ENCODE data around the gene GNAO1.

Gene GNAO1

GRCh38 chr16:56314244-56314850, 123.1 kb downstream of the GNAO1 start:
- DNase-seq (ENCODE audit: low spot score), result no peak

DNA sequence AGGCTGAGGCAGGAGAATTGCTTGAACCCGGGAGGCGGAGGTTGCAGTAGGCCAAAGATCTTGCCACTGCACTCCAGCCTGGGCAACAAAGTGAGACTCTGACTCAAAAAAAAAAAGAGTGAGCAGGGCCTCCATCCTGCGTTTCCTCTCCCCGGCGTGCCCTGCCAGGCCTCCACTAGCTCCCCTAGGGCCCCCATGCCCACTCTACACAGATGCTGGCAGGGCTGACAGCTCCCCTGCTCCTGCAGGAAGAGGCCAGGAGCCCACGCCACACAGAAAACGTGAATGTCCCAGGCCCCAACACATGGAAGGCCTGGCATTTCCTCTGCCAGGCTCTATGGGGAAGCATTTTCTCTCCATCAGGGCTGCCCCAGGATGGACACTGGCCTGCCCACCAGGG, 124.7 kb downstream of the GNAO1 start:
- no peak for DNase-seq (ENCODE audit: low spot score)

DNA sequence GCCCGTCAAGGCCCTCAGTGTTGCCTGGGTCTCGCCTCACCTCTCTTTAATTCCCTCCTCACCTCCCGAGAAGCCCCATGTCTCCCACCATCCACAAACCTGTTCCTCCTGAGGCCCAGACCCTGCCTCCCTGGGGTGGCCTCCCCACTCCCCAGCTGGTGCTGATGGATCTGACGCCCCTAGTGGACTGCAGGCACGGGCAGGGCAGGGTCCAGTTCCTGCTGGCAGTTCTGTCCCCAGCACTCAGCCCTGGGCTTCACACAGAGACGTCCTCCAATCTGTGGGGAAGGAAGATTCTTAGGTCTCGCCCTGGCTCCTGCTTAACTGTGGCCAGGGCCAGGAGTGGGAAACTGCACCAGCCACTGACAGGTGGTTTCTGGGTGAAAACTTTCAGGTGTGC, 125.3 kb downstream of the GNAO1 start:
- no peak for DNase-seq (ENCODE audit: low spot score)

DNA sequence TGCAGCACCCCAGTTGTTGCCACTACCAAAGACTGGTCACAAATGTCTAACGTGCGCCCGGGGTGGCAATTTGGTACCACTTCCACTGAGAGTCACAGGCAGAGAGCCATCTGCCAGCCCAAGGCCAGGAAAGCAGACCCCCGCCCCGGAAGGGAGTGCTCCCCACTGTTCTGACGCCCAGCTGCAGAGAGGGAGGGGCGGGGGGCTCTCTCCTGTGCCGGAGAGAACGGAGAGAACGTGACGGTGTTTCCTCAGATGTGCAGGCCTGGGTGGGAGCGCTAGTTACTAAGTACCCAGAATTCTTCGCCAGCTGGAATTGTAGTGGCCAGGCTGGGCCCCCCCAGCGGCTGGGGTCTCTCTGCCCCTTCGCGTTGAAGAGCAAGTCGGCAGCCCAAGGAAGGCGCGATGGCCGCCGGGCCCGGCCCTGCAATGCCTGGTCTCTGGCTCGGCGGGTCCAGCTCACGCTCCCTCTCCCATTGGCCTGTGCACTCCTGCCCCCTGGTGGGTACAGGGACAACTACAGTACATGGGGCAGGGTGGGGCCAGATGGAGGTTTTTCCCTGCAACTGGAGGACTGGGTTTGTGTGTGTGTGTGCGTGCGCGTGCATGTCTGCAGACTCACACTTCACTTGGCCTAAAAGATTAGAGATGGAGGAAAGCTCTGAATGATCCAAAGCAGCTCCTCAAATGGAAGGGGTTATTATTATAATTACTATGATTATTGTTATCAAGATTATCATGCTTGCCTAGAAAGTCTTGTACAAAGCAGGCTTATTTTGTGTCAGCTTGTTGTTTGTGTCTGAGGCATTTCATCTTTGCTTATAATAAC, 126.9 kb downstream of the GNAO1 start:
- DNase-seq (ENCODE audit: low spot score), result peak; percentile 74

- DNase-seq (ENCODE audit: low spot score), result no peak
Observed at GRCh38 chr16:56318827-56319140, 127.5 kb downstream of the GNAO1 start.

- DNase-seq (ENCODE audit: low spot score), result no peak
Observed at GRCh38 chr16:56319376-56319775, 128.1 kb downstream of the GNAO1 start.

DNA sequence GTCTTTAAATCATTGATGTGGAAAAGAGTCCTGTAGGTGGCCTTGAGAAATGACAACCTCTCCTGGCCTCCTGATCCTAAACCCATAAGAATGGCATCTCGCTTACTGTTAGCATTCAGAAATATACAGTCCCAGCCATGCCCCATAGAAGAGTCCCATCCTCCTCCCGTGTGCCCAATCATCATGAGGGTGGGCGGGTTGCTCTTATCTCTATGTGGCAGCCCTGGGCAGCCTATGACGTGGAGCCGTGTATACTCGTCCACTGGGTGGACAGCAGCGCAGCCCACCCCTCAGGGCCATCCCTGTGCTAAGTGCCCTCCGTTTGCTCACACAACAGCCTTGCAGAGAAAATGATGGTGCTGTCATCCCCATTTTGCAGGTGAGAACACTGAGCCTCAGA, 128.8 kb downstream of the GNAO1 start:
- no peak for DNase-seq (ENCODE audit: low spot score)

GRCh38 chr16:56320811-56321558, 129.7 kb downstream of the GNAO1 start:
- no peak for DNase-seq (ENCODE audit: low spot score)

- no peak for DNase-seq (ENCODE audit: low spot score)
Observed at GRCh38 chr16:56321571-56321970, 130.3 kb downstream of the GNAO1 start.

GRCh38 chr16:56324406-56324805, 133.1 kb downstream of the GNAO1 start:
- no peak for DNase-seq (ENCODE audit: low spot score)

- no peak for DNase-seq (ENCODE audit: low spot score)
Observed at GRCh38 chr16:56325956-56326355, 134.7 kb downstream of the GNAO1 start.

DNA sequence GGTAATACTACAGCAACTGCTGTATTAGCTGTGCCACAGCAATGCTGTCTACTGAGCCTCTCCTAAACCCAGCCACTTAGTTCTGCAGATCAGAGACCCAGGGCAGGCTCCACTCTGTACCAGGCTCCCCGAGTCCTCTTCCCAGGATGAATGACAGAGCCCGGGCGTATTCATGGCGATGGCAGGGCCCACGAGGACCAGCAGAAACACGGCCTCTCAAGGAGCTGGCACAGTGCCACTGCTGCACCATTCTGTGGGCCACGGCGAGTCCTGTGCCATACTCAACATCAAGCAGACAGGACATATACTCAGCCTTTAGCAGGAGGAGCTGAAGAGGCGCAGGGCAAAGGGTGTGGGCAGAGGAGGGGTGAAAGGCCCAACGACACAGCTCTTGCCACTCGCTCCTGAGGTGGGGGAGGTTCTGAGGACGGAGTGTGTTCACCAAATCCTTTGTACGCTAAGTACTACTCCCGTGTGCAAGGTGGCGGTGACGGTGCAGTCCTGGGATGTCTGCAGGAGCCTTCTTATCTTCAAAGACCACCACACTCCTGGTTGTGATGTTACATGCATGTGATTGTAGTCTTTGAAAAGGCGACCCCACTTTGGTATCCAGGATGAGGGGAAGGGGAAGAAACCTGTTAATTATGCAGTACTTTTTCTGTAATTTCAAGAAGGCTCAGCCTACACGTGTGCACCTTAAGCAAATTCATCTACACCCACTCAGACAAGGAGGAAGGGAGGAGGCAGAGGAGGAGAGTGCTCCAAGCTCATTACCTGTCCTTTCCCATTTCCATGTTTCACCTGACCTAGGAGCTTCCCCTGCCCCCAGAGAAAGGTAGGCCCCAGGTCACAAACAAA, 136.0 kb downstream of the GNAO1 start:
- no peak for DNase-seq (ENCODE audit: low spot score)

DNA sequence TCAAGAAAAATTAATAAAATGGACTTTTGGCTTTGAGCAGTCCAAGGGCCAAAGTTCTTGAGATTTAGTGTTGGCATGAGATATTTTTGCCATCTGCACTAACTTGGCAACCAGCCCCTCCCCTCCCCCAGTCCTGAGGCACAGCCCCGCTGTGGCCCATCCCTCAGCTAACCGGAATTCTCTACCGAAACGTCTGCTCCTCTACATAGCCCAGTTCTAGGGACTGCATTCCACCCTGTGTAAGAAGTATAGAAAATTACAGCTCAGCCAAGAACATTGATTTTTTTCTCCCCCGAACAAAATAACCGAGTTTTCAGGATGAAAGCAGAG, 136.6 kb downstream of the GNAO1 start:
- no peak for DNase-seq (ENCODE audit: low spot score)

- no peak for DNase-seq (ENCODE audit: low spot score)
Observed at GRCh38 chr16:56328276-56329022, 137.2 kb downstream of the GNAO1 start.

- no peak for DNase-seq (ENCODE audit: low spot score)
Observed at GRCh38 chr16:56329887-56330286, 138.6 kb downstream of the GNAO1 start.

DNA sequence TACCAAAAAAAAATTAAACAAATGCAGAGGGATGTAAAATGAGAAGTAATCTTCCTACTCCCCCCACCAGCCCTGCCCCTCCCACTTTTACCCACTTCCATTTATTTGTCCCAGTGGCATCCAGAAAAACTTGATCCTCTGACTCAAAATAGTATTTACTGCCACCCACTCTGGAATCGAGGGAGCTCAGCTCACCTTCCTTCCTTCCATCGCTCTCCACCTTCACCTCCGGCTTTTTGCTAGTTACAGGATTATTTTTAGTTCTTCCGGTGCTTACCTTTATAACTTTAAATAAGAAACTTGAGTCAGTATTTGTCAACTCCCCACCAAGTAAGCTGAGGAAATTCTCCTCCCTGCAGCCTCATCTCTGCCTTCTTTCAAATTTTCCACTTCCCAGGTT, 139.2 kb downstream of the GNAO1 start:
- DNase-seq (ENCODE audit: low spot score), result no peak

DNA sequence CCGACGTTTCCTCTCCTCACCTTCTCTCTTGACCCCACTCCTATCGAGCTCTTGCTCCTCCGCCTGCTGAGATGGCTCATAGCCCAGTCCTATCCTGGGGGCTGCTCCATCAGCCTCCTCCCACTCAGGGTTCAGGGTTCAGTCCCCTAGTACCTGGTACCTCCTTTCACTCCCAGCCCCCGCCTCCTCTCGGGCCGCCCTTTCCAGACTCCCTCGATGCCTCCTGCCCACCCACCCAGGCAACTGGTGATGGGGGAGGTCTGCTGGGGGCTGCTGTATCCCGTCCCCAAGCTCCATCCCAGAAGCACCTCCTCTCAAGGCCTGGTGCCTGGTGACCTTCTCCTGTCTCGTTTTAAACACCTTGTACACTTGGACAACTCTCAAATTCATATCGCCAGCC, 140.1 kb downstream of the GNAO1 start:
- DNase-seq (ENCODE audit: low spot score), result no peak

- no peak for DNase-seq (ENCODE audit: low spot score)
Observed at GRCh38 chr16:56331915-56332314, 140.6 kb downstream of the GNAO1 start.

DNA sequence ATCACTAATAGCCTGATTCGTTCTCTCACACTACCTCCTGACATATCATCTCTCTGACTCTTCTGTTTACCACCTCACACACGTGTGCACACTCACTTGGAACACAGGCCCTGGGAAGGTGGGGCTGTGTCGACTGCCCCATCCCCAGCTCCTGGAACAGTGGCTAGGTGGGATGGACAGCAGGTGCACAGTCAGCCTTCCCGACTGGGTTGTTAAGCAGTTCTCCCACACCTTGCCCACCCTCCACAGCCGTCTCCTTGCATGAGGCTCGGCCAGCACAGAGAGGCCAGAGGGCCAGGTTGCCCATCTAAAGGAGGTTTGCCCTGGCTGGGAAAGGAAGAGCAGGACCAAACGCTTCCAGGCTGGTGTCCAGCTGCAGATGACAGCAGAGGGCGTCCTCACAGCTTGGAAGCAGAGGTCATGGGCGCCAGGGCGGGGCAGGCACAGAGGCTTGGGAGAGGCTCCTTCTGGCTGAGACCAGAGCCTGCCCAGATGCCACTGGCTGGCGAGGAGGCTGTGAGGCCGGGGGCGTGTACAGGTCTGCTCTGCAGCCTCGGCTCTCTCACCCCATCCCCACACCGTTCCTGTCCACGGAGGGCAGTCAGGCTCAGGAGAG, 141.3 kb downstream of the GNAO1 start:
- DNase-seq (ENCODE audit: low spot score), result no peak

DNA sequence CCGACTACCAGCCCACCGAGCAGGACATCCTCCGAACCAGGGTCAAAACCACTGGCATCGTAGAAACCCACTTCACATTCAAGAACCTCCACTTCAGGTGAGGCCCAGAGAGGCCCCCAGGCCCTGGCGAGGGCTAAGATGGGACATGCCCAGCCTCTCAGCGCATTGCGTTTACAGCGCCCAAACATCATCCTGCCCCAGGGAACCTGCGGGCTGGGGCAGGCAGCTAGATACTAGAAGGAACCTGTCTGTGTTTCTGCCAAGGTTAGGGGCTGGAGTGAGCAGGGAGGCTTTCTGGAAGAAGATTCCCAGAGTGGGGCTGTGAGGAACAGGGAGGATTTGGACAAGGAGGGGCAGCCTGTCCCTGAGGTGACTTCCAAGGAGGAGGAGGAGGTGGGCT, 143.5 kb downstream of the GNAO1 start:
- no peak for DNase-seq (ENCODE audit: low spot score)

DNA sequence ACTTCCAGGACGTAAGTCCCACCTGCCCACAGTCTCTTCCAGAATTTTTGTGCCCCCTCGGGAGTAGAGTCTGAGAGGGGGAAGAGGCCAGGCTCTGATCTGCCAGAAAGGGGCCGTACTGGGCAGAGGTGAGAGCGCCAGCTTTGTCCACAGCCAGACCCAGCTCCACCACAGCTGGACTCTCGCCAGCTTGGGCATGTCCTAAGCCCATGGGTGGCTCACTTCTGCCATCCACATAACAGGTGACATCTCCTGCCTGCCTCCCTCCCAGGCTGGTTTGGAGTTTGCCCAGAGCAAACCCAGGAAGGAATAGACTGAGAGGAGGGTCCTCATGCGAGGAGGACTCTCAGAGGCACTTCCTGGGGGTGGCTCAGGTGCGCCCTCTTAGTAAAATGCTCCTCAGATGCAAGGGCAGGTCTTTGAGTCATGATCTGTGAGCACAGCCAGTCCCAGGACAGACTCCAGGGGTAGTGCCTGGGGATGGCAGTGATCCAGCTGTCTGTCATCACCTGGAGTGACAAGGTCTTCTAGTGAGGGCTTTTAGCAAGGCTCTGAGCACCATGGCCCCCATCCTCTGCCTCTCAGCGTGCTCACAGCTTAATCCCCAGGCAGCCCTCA, 144.9 kb downstream of the GNAO1 start:
- no peak for DNase-seq (ENCODE audit: low spot score)

Measured in CD4-positive, alpha-beta T cell treated with Interleukin-6 at 100 ng/mL for 8 hours (primary cell).